A673 (cell line): ENCODE data around the gene SMCO2. TPM values are rescaled to one million over a fixed set of nuclear protein-coding genes. Genes with fewer than 3 reads are reported as not detected.

Experiments used
- BruUV-seq: library from RNA; stranded (reverse); fragments of 400-500 nt; replicated peaks from 2 replicates; lab custom pipeline; 2021; lab: Mats Ljungman, UMichigan
- CTCF ChIA-PET: fragments of 300-600 bp; sonication (Branson Sonifier 250); formaldehyde crosslinking; loops from one replicate; lab custom pipeline; 2022; ENCODE audit warnings: antibody characterized with exemption; lab: Charles Lee
- POLR2A ChIA-PET: fragments of 300-600 bp; sonication (Branson Sonifier 250); formaldehyde crosslinking; loops from one replicate; lab custom pipeline; 2022; ENCODE audit warnings: antibody characterized with exemption; ENCODE audit not compliant: low non-redundant PET; lab: Charles Lee
- DNase-seq: peaks from one replicate; pipeline ENCODE4 v3.0.0-alpha.2; 2015; ENCODE audit warnings: low spot score
- H3K27ac ChIP-seq: fragments of 200-600 bp; sonication (generic); 2 replicates; pipeline ENCODE4 v1.5.1; 2016; ENCODE audit warnings: mixed run types, low read depth, mild to moderate bottlenecking, mixed read lengths, antibody characterized with exemption, low read length; ENCODE audit not compliant: poor library complexity, severe bottlenecking
- H3K27me3 ChIP-seq: fragments of 200-600 bp; sonication (generic); replicated peaks from 2 replicates; pipeline ENCODE4 v1.6.1; 2017; ENCODE audit warnings: mixed run types, low read depth, mild to moderate bottlenecking, mixed read lengths, antibody characterized with exemption, low read length; ENCODE audit not compliant: insufficient read depth, poor library complexity
- H3K36me3 ChIP-seq: fragments of 200-600 bp; sonication (generic); 2 replicates; pipeline ENCODE4 v1.6.1; 2016; ENCODE audit warnings: mixed run types, mild to moderate bottlenecking, mixed read lengths, antibody characterized with exemption, low read length; ENCODE audit not compliant: insufficient read depth, poor library complexity, severe bottlenecking
- H3K4me1 ChIP-seq: fragments of 200-600 bp; sonication (generic); 2 replicates; pipeline ENCODE4 v1.6.1; 2017; ENCODE audit warnings: mixed run types, mild to moderate bottlenecking, mixed read lengths, antibody characterized with exemption, low read length; ENCODE audit not compliant: insufficient read depth, poor library complexity, severe bottlenecking
- H3K4me3 ChIP-seq: fragments of 200-600 bp; sonication (generic); 2 replicates; pipeline ENCODE4 v1.5.1; 2016; ENCODE audit warnings: low read depth, mixed run types, mild to moderate bottlenecking, mixed read lengths, low read length; ENCODE audit not compliant: poor library complexity, severe bottlenecking
- H3K9me3 ChIP-seq: fragments of 200-600 bp; sonication (generic); 2 replicates; pipeline ENCODE4 v1.6.1; 2016; ENCODE audit warnings: mixed run types, low read depth, mild to moderate bottlenecking, mixed read lengths, antibody characterized with exemption, low read length; ENCODE audit not compliant: poor library complexity, severe bottlenecking
- EZH2 ChIP-seq: fragments of 200-600 bp; sonication (generic); IDR thresholded peaks from 2 replicates; pipeline ENCODE4 v1.6.1; 2017; ENCODE audit warnings: borderline replicate concordance, low read depth, mild to moderate bottlenecking, mixed read lengths, antibody characterized with exemption, low read length; ENCODE audit not compliant: poor library complexity, severe bottlenecking
- intact Hi-C: fragments of 100-400 bp; cut with micrococcal nuclease; formaldehyde crosslinking; loops from one replicate; pipeline ENCODE4 v1.10.0; 2022; ENCODE audit not compliant: unreplicated experiment
- total RNA-seq: library from RNA; stranded (reverse); gene quantifications from 2 replicates; pipeline ENCODE4 v1.2.3, GENCODE V29; 2021
- TF ChIP-seq, protein P1 (sequence below): fragments of 300-800, 200-600 bp; sonication (generic); conservative IDR thresholded peaks from 2 replicates; pipeline ENCODE4 v1.5.1; 2017; ENCODE audit warnings: low read depth, mild to moderate bottlenecking, antibody characterized with exemption, low read length, moderate library complexity, mixed read lengths

SMCO2 gene
- total RNA-seq, 1 experiment from 2014 or later = not detected

DNA sequence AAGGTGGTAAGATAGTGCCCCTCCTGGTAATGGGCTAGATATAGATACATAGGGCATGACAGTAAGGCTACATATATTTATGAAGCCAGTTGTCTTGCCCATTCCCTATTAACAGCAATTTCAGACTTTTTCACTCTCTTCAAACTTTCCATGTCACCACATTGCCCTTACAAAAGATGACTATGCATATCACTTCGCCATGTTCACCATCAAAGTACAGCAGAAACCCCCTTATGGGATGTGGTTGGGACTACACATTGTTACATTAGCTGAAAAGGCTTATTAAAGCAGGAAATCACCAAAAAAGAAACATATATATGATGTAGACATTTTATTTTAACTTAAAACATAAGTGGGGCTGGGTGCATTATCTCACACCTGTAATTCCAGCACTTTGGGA is 9.8 kb upstream of the SMCO2 start:
- Histone ChIP-seq H3K4me1 (no peaks in the 10 kb centered on the region), H3K27ac (no peak overlapping the region), H3K27me3 (peaks cover 2% of the 10 kb centered on the region), H3K4me3 (no peak overlapping the region), H3K9me3 (no peaks in the 10 kb centered on the region), H3K36me3 (no peaks in the 10 kb centered on the region)
- no TSS peak for BruUV-seq
- CTCF ChIA-PET = interaction anchor here (0.6 kb wide), 1 partner anchor 227 kb away, joined by 4 read pairs; no protein-coding TSS in a partner anchor
- no peak for DNase-seq
- intact Hi-C loops = loop anchor here (2.0 kb wide), 1 partner anchor 216 kb away; no protein-coding TSS in a partner anchor
- no peak for TF ChIP-seq EZH2
- TF ChIP-seq, protein P1, sequence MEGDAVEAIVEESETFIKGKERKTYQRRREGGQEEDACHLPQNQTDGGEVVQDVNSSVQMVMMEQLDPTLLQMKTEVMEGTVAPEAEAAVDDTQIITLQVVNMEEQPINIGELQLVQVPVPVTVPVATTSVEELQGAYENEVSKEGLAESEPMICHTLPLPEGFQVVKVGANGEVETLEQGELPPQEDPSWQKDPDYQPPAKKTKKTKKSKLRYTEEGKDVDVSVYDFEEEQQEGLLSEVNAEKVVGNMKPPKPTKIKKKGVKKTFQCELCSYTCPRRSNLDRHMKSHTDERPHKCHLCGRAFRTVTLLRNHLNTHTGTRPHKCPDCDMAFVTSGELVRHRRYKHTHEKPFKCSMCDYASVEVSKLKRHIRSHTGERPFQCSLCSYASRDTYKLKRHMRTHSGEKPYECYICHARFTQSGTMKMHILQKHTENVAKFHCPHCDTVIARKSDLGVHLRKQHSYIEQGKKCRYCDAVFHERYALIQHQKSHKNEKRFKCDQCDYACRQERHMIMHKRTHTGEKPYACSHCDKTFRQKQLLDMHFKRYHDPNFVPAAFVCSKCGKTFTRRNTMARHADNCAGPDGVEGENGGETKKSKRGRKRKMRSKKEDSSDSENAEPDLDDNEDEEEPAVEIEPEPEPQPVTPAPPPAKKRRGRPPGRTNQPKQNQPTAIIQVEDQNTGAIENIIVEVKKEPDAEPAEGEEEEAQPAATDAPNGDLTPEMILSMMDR = no peak
- POLR2A ChIA-PET = no interaction called here

DNA sequence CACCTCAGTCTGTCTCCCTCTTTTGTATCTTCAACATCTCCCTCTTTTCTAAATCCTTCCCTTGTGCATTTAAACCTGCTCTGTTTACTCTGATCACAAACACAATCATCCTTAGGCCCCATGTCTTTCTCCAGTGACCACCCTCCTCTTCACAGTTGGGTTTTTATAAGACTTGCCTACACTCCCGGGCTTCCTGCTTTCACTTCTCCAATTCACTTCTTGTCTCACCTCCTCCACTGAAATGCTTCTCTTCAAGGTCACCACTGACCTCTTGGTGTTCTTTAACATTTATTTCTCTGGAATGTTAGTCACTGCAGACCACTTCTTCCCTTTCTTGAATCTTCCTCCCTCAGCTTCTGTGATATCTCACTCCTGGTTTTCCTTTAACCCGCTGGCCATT is 8.7 kb upstream of the SMCO2 start:
- Histone ChIP-seq H3K9me3 (no peaks in the 10 kb centered on the region), H3K27ac (no peak overlapping the region), H3K4me1 (no peaks in the 10 kb centered on the region), H3K27me3 (peaks cover 2% of the 10 kb centered on the region), H3K4me3 (no peak overlapping the region), H3K36me3 (no peaks in the 10 kb centered on the region)
- CTCF ChIA-PET = no interaction called here
- POLR2A ChIA-PET = no interaction called here
- intact Hi-C loops = loop anchor here (2.0 kb wide), 1 partner anchor 215 kb away; no protein-coding TSS in a partner anchor
- DNase-seq = no peak
- TF ChIP-seq EZH2 = no peak
- TF ChIP-seq, protein P1 = no peak
- no TSS peak for BruUV-seq

GRCh38 chr12:27447761-27448160 is 1.2 kb downstream of the SMCO2 start:
- no peak overlapping the region for H3K4me3 ChIP-seq
- DNase-seq = no peak
- no peak overlapping the region for H3K27ac ChIP-seq
- CTCF ChIA-PET = no interaction called here
- no peaks in the 10 kb centered on the region for H3K4me1 ChIP-seq
- BruUV-seq = no TSS peak
- H3K36me3 ChIP-seq = no peaks in the 10 kb centered on the region
- intact Hi-C loops = no loop called here
- TF ChIP-seq EZH2 = no peak
- TF ChIP-seq, protein P1 = no peak
- H3K9me3 ChIP-seq = no peaks in the 10 kb centered on the region
- H3K27me3 ChIP-seq = no peaks in the 10 kb centered on the region
- POLR2A ChIA-PET = no interaction called here
